H1 (cell line): Measurements from ENCODE around the gene COL5A1. TPM values are rescaled to one million over a fixed set of nuclear protein-coding genes. Genes with fewer than 3 reads are reported as not detected.

ENCODE experiments used
- CTCF ChIA-PET: fragments of 300-600 bp; sonication (Branson Sonifier 250); formaldehyde crosslinking; loops from one replicate; lab custom pipeline; 2021; ENCODE audit not compliant: partially characterized antibody; lab: Charles Lee
- POLR2A ChIA-PET: fragments of 300-600 bp; sonication (Branson Sonifier 250); formaldehyde crosslinking; loops from one replicate; lab custom pipeline; 2021; ENCODE audit warnings: inconsistent platforms; ENCODE audit not compliant: partially characterized antibody; lab: Charles Lee
- DNase-seq, 2 experiments: peaks; one replicate each; pipeline versions ENCODE4 v3.0.0 to v3.0.0-alpha.2; 2010 to 2022; ENCODE audit warnings: low spot score in 2 of 2, low read depth in 1 of 2, mixed read lengths in 1 of 2
- FAIRE-seq: peaks from 2 replicates; lab custom pipeline; 2011; peaks lifted over from hg19 to GRCh38; lab: Jason Lieb, UNC
- H2AFZ ChIP-seq: 2 replicates; pipeline ENCODE4 v1.8.1; 2012; ENCODE audit warnings: low read length, inconsistent platforms
- H2AK5ac ChIP-seq: 2 replicates; pipeline ENCODE4 v1.6.1; 2013; ENCODE audit warnings: low read depth, low read length
- H2BK120ac ChIP-seq: replicated peaks from 2 replicates; pipeline ENCODE3; 2013; ENCODE audit warnings: low read depth, low read length, inconsistent platforms
- H2BK12ac ChIP-seq: 2 replicates; pipeline ENCODE4 v1.6.1; 2013; ENCODE audit warnings: low read depth, low read length
- H2BK15ac ChIP-seq: 2 replicates; pipeline ENCODE4 v1.6.1; 2013; ENCODE audit warnings: low read length
- H2BK20ac ChIP-seq: 2 replicates; pipeline ENCODE4 v1.6.1; 2013; ENCODE audit warnings: low read length
- H2BK5ac ChIP-seq: 2 replicates; pipeline ENCODE4 v1.6.1; 2013; ENCODE audit warnings: low read depth, low read length
- H3K14ac ChIP-seq: 2 replicates; pipeline ENCODE4 v1.6.1; 2013; ENCODE audit warnings: inconsistent platforms; ENCODE audit not compliant: insufficient read length
- H3K18ac ChIP-seq: 2 replicates; pipeline ENCODE4 v1.6.1; 2013; ENCODE audit warnings: low read length; ENCODE audit errors: extremely low read depth
- H3K23ac ChIP-seq: 2 replicates; pipeline ENCODE4 v1.6.1; 2013; ENCODE audit warnings: inconsistent platforms; ENCODE audit not compliant: insufficient read length
- H3K23me2 ChIP-seq: 2 replicates; pipeline ENCODE4 v1.6.1; 2013; ENCODE audit warnings: low read depth, low read length
- H3K27ac ChIP-seq: 2 replicates; pipeline ENCODE4 v1.6.1; 2011; ENCODE audit warnings: low read depth, low read length, inconsistent platforms
- H3K27me3 ChIP-seq, 4 experiments: replicated peaks in 1 of 4; 1 replicate in 1 of 4; 2 replicates in 3 of 4; pipeline versions ENCODE4 v1.6.1 to v1.8.1; 2011 to 2013; ENCODE audit warnings: low read length in 3 of 4, mild to moderate bottlenecking in 3 of 4, inconsistent platforms in 2 of 4, mixed read lengths in 2 of 4, moderate library complexity in 1 of 4; ENCODE audit not compliant: control insufficient read depth in 3 of 4, insufficient read depth in 3 of 4; ENCODE audit errors: extremely low read depth in 1 of 4
- H3K36me3 ChIP-seq, 4 experiments: 2 replicates each; pipeline versions ENCODE4 v1.6.1 to v1.8.1; 2011 to 2013; ENCODE audit warnings: mild to moderate bottlenecking in 4 of 4, low read length in 3 of 4, moderate library complexity in 2 of 4, control low read depth in 1 of 4, inconsistent platforms in 1 of 4; ENCODE audit not compliant: insufficient read depth in 4 of 4, control insufficient read depth in 2 of 4
- H3K4ac ChIP-seq: replicated peaks from 2 replicates; pipeline ENCODE3; 2013; ENCODE audit warnings: low read length, low read depth, mixed read lengths, inconsistent platforms; ENCODE audit not compliant: insufficient read length
- H3K4me1 ChIP-seq, 4 experiments: replicated peaks in 1 of 4; 1 replicate in 1 of 4; 2 replicates in 3 of 4; pipeline versions ENCODE4 v1.6.1 to v1.8.1; 2011 to 2013; ENCODE audit warnings: low read length in 3 of 4, inconsistent platforms in 2 of 4, mixed read lengths in 1 of 4; ENCODE audit not compliant: insufficient read depth in 4 of 4, control insufficient read depth in 3 of 4
- H3K4me2 ChIP-seq, 2 experiments: 2 replicates each; pipeline versions ENCODE4 v1.6.1 to v1.8.1; 2011 to 2013; ENCODE audit warnings: low read depth in 2 of 2, low read length in 2 of 2, control low read depth in 1 of 2, inconsistent platforms in 1 of 2, mild to moderate bottlenecking in 1 of 2; ENCODE audit not compliant: insufficient read depth in 1 of 2
- H3K4me3 ChIP-seq, 4 experiments: fragments of 200-600, 300-600 bp in 1 of 4; sonication (generic), shearing (Covaris generic), sonication (Bioruptor Twin) in 1 of 4; 2 replicates each; pipeline versions ENCODE4 v1.5.1 to v1.8.1; 2011 to 2016; ENCODE audit warnings: low read length in 4 of 4, low read depth in 3 of 4, control low read depth in 2 of 4, inconsistent platforms in 2 of 4, mild to moderate bottlenecking in 2 of 4, mixed read lengths in 1 of 4, moderate library complexity in 1 of 4; ENCODE audit not compliant: insufficient read depth in 2 of 4; ENCODE audit errors: extremely low read depth in 1 of 4
- H3K56ac ChIP-seq: replicated peaks from 2 replicates; pipeline ENCODE3; 2013; ENCODE audit warnings: low read depth, mild to moderate bottlenecking, mixed read lengths, low read length, inconsistent platforms; ENCODE audit not compliant: insufficient read length
- H3K79me1 ChIP-seq: 2 replicates; pipeline ENCODE4 v1.6.1; 2013; ENCODE audit warnings: low read depth, low read length, control low read depth
- H3K79me2 ChIP-seq, 2 experiments: 2 replicates each; pipeline versions ENCODE4 v1.6.1 to v1.8.1; 2012 to 2013; ENCODE audit warnings: low read length in 2 of 2, mild to moderate bottlenecking in 2 of 2, inconsistent platforms in 1 of 2; ENCODE audit not compliant: insufficient read depth in 2 of 2, control insufficient read depth in 1 of 2
- H3K9ac ChIP-seq, 4 experiments: replicated peaks in 1 of 4; 1 replicate in 1 of 4; 2 replicates in 3 of 4; pipeline versions ENCODE4 v1.6.1 to v1.8.1; 2011 to 2013; ENCODE audit warnings: low read depth in 3 of 4, low read length in 3 of 4, control low read depth in 2 of 4, mild to moderate bottlenecking in 2 of 4, moderate library complexity in 2 of 4, inconsistent platforms in 1 of 4; ENCODE audit errors: extremely low read depth in 1 of 4
- H3K9me3 ChIP-seq, 2 experiments: 2 replicates each; pipeline versions ENCODE4 v1.6.1 to v1.8.1; 2012 to 2013; ENCODE audit warnings: mild to moderate bottlenecking in 2 of 2, moderate library complexity in 2 of 2, control low read depth in 1 of 2, inconsistent platforms in 1 of 2, low read depth in 1 of 2, low read length in 1 of 2, mixed read lengths in 1 of 2; ENCODE audit not compliant: insufficient read depth in 2 of 2
- H4K20me1 ChIP-seq, 2 experiments: replicated peaks in 1 of 2; 2 replicates each; pipeline versions ENCODE3 to v1.8.1; 2011 to 2013; ENCODE audit warnings: inconsistent platforms in 2 of 2, low read length in 2 of 2, mild to moderate bottlenecking in 1 of 2; ENCODE audit not compliant: insufficient read depth in 2 of 2, control insufficient read depth in 1 of 2
- H4K5ac ChIP-seq: 2 replicates; pipeline ENCODE4 v1.6.1; 2013; ENCODE audit warnings: low read length, low read depth, mixed read lengths, inconsistent platforms; ENCODE audit not compliant: insufficient read length
- H4K8ac ChIP-seq: 2 replicates; pipeline ENCODE4 v1.8.0; 2013; ENCODE audit warnings: mild to moderate bottlenecking, moderate library complexity, low read length, inconsistent platforms; ENCODE audit not compliant: insufficient read depth; ENCODE audit errors: extremely low read depth
- H4K91ac ChIP-seq: replicated peaks from 2 replicates; pipeline ENCODE3; 2013; ENCODE audit warnings: low read length, mixed read lengths, inconsistent platforms; ENCODE audit not compliant: insufficient read length
- JUND ChIP-seq: IDR thresholded peaks from 2 replicates; pipeline ENCODE4 v1.6.1; 2011; ENCODE audit warnings: mild to moderate bottlenecking, improper control_type of control experiment, low read length
- WGBS, 2 experiments: shearing (Covaris generic) in 1 of 2; methylation state at CpG; one replicate each; pipeline versions ENCODE4 v1.1.6 to v1.1.7; 2013 to 2015; ENCODE audit warnings: low lambda C conversion rate in 2 of 2, mixed read lengths in 2 of 2, inconsistent platforms in 1 of 2, low coverage in 1 of 2, missing lambda C conversion rate in 1 of 2; ENCODE audit not compliant: insufficient replicate concordance in 2 of 2, insufficient coverage in 1 of 2, insufficient read length in 1 of 2; ENCODE audit errors: extremely low coverage in 1 of 2, missing lambda C conversion rate in 1 of 2; 5-methylcytosine and 5-hydroxymethylcytosine counted together
- polyA plus RNA-seq, 7 experiments: library from polyadenylated mRNA; depleted of rRNA in 3 of 7; stranded (reverse) in 5 of 7; unstranded in 2 of 7; fragments of >200 nt in 5 of 7; fragments of 200-250 nt in 2 of 7; gene quantifications; 1 replicate in 5 of 7; 2 replicates in 1 of 7; 4 replicates in 1 of 7; pipeline versions ENCODE4 v1.2.1 to v1.2.3, GENCODE V29; 2011 to 2013; ENCODE audit warnings: missing spikeins in 2 of 7, mixed read lengths in 2 of 7
- total RNA-seq: library from RNA; stranded (reverse); fragmentation: NEBNext Ultra II Directional; extraction: Animal tissue kit (Norgen Biotek cat#: 25700); gene quantifications from 2 replicates; pipeline ENCODE4 v1.2.1, GENCODE V29; 2021

COL5A1 gene
- total and polyA plus RNA-seq, 2 of the 8 experiments (the other 6 are each of a cell fraction or from before 2014, with no cell fraction given) = 3.8 to 12.0 TPM

DNA sequence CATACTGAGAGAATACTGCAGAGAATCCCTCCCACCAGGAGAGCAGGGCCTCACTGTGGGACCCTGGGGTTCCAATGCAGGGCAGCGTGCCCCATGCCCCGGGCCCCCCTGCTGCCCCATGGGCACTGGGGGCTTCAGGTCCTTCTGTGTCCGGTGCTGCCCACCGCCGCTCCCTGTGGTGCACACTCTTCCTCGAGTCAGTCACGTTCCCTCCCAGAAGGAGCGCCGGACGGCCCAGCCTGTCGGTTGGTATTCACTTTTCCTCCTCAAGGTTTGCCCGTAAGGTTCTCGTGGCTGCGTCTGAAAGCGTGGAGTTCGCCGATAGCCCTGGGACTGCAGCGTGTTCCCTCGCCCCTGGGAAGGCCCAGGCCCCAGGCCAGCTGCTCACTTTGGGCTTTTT is 190.9 kb downstream of the COL5A1 start:
- H3K36me3 ChIP-seq = peaks cover 0 to 4% (median 0%) of the 10 kb centered on the region in 4 experiments; a peak in 2 of 8 replicates
- H2BK5ac ChIP-seq = no peak overlapping the region
- no peak overlapping the region for H4K91ac ChIP-seq
- H3K56ac ChIP-seq = no peak overlapping the region
- no peak overlapping the region for H3K27ac ChIP-seq
- no peak overlapping the region for H2BK20ac ChIP-seq
- TF ChIP-seq JUND = no peak
- 95% methylated on average over 18 of the region's 19 CpGs; no CpG with 5 or more reads in 1 of the 2 experiments for WGBS, 2 experiments
- no peak overlapping the region for H3K23ac ChIP-seq
- H3K23me2 ChIP-seq = peaks cover 7% of the 10 kb centered on the region; the same call in 1 of the 2 replicates
- H2BK12ac ChIP-seq = no peak overlapping the region
- FAIRE-seq (no peak), DNase-seq (no peak)
- H3K9me3 ChIP-seq = no peaks in the 10 kb centered on the region
- POLR2A ChIA-PET = no interaction called here
- no peak overlapping the region for H3K4me2 ChIP-seq
- no peak overlapping the region for H3K18ac ChIP-seq
- H4K20me1 ChIP-seq = peaks cover 0 to 5% of the 10 kb centered on the region in 2 experiments
- H3K79me2 ChIP-seq = no peaks in the 10 kb centered on the region
- no peak overlapping the region for H2BK15ac ChIP-seq
- no peaks in the 10 kb centered on the region for H3K79me1 ChIP-seq
- no peak overlapping the region for H2AFZ ChIP-seq
- H3K9ac ChIP-seq = no peak overlapping the region
- no peak overlapping the region for H3K4ac ChIP-seq
- no peaks in the 10 kb centered on the region for H3K27me3 ChIP-seq
- no peaks in the 10 kb centered on the region for H3K4me1 ChIP-seq
- CTCF ChIA-PET = no interaction called here
- H4K5ac ChIP-seq = no peak overlapping the region
- no peak overlapping the region for H3K14ac ChIP-seq
- H2AK5ac ChIP-seq = no peak overlapping the region
- H4K8ac ChIP-seq = no peak overlapping the region; the same call in 1 of the 2 replicates
- no peak overlapping the region for H2BK120ac ChIP-seq
- no peak overlapping the region for H3K4me3 ChIP-seq
